Brain microvascular endothelial cell (primary cell): ENCODE data around the gene NR4A1.

Source experiments
- DNase-seq: peaks from one replicate; pipeline ENCODE4 v3.0.0-alpha.2; 2020
- H3K27ac ChIP-seq: fragments of 250-450 bp; sonication (Bioruptor Pico); 2 replicates; pipeline ENCODE4 v1.5.1; 2020; ENCODE audit warnings: mild to moderate bottlenecking, moderate library complexity
- H3K27me3 ChIP-seq: fragments of 250-450 bp; sonication (Bioruptor Pico); replicated peaks from 2 replicates; pipeline ENCODE4 v1.5.1; 2020; ENCODE audit warnings: mild to moderate bottlenecking
- H3K36me3 ChIP-seq: fragments of 250-450 bp; sonication (Bioruptor Pico); replicated peaks from 2 replicates; pipeline ENCODE4 v1.5.1; 2020; ENCODE audit warnings: mild to moderate bottlenecking
- H3K4me3 ChIP-seq: 2 replicates; pipeline ENCODE4 v1.5.1; 2011; ENCODE audit warnings: low read depth, mild to moderate bottlenecking, control low read depth, low read length, moderate library complexity
- CTCF ChIP-seq: IDR thresholded peaks from 2 replicates; pipeline ENCODE4 v1.5.1; 2011; ENCODE audit warnings: low read depth, mild to moderate bottlenecking, moderate library complexity, low read length, control low read depth, inconsistent platforms; ENCODE audit errors: missing control alignments
- in situ Hi-C: cut with HindIII; loops from 2 replicates; pipeline ENCODE4 v1.10.0; 2017; ENCODE audit warnings: low sequenced_read_pairs, low pct_ligation_motif_present

Gene NR4A1

GRCh38 chr12:52027085-52027843 lies 24.0 kb upstream of the NR4A1 start:
- no peak for TF ChIP-seq CTCF
- Histone ChIP-seq H3K4me3 (no peak overlapping the region), H3K36me3 (no peaks in the 10 kb centered on the region), H3K27ac (no peak overlapping the region), H3K27me3 (no peaks in the 10 kb centered on the region)
- no peak for DNase-seq
- in situ Hi-C loops, result no loop called here

GRCh38 chr12:52029685-52030084 lies 21.6 kb upstream of the NR4A1 start:
- in situ Hi-C loops, result no loop called here
- no peaks in the 10 kb centered on the region for H3K27me3 ChIP-seq
- H3K27ac ChIP-seq, result no peak overlapping the region
- TF ChIP-seq CTCF, result no peak
- no peak overlapping the region for H3K4me3 ChIP-seq
- no peaks in the 10 kb centered on the region for H3K36me3 ChIP-seq
- DNase-seq, result peak; percentile 78

GRCh38 chr12:52032446-52032803 lies 18.8 kb upstream of the NR4A1 start:
- Histone ChIP-seq H3K36me3 (no peaks in the 10 kb centered on the region), H3K4me3 (peak overlapping the region; percentile 41), H3K27me3 (no peaks in the 10 kb centered on the region), H3K27ac (peak overlapping the region; percentile 57)
- DNase-seq, result peak; percentile 79
- TF ChIP-seq CTCF, result no peak
- in situ Hi-C loops, result no loop called here

GRCh38 chr12:52032804-52033445 lies 18.3 kb upstream of the NR4A1 start:
- peak overlapping the region; percentile 46 for H3K4me3 ChIP-seq
- no peaks in the 10 kb centered on the region for H3K36me3 ChIP-seq
- DNase-seq, result peak; percentile 97
- in situ Hi-C loops, result no loop called here
- no peaks in the 10 kb centered on the region for H3K27me3 ChIP-seq
- peak overlapping the region; percentile 79 for H3K27ac ChIP-seq
- no peak for TF ChIP-seq CTCF

GRCh38 chr12:52033446-52034140 lies 17.6 kb upstream of the NR4A1 start:
- in situ Hi-C loops, result no loop called here
- H3K27me3 ChIP-seq, result no peaks in the 10 kb centered on the region

More at GRCh38 chr12:52033446-52034140, 17.6 kb upstream of the NR4A1 start:
- TF ChIP-seq CTCF, result no peak
- Histone ChIP-seq H3K27ac (peak overlapping the region; percentile 79), H3K4me3 (peak overlapping the region; percentile 46), H3K36me3 (no peaks in the 10 kb centered on the region)
- DNase-seq, result no peak
